Measurements from ENCODE around the gene KCNG3.
A peak's percentile ranks its signal among the peaks of the same experiment; 100 is the strongest.

Gene KCNG3

GRCh38 chr2:42493468-42494354, at the start of gene KCNG3:
KCNG3 (minus strand) TSS chr2:42493982; CDS start chr2:42493501, 481 bp downstream.
- DNase-seq (ENCODE audit: low read depth), result peak; percentile 50
- peak within 1 kb of the TSS; percentile 56 for H3K4me3 ChIP-seq (ENCODE audit: low read depth, low read length)

DNA sequence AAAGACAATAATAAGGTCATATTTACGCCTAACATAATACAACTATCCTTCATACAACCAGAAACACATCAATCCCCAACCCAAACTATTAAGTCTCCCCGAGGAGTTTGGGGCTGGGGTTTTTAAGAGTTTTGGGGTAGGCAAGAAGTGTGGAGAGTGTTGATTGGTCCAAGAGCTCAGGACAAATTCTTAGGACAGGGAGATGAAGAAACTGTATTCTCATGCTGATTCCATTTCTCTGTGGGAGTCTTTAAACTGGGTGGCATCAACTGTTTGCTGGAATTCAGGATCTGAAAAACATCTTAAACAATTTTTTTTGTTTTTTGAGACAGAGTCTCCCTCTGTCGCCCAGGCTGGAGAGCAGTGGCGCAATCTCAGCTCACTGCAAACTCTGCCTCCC, 49.1 kb upstream of the KCNG3 start:
- no peak for TF ChIP-seq CTCF (conservative IDR thresholded peaks at IDR 0.05; ENCODE audit: low read depth, low read length)
- no peak for DNase-seq (ENCODE audit: low read depth)
- H3K4me3 ChIP-seq (ENCODE audit: low read depth, low read length), result no peak overlapping the region

More at GRCh38 chr2:42493468-42494354, at the start of gene KCNG3:
- TF ChIP-seq CTCF (conservative IDR thresholded peaks at IDR 0.05; ENCODE audit: low read depth, low read length), result no peak

GRCh38 chr2:42537493-42537892, 43.7 kb upstream of the KCNG3 start:
- H3K4me3 ChIP-seq (ENCODE audit: low read depth, low read length), result no peak overlapping the region
- TF ChIP-seq CTCF (conservative IDR thresholded peaks at IDR 0.05; ENCODE audit: low read depth, low read length), result no peak
- DNase-seq (ENCODE audit: low read depth), result no peak

- no peak overlapping the region for H3K4me3 ChIP-seq (ENCODE audit: low read depth, low read length)
- no peak for TF ChIP-seq CTCF (conservative IDR thresholded peaks at IDR 0.05; ENCODE audit: low read depth, low read length)
- no peak for DNase-seq (ENCODE audit: low read depth)
Measured at GRCh38 chr2:42532397-42532796, 38.6 kb upstream of the KCNG3 start.

- TF ChIP-seq CTCF (conservative IDR thresholded peaks at IDR 0.05; ENCODE audit: low read depth, low read length), result no peak
- DNase-seq (ENCODE audit: low read depth), result peak; percentile 25
- H3K4me3 ChIP-seq (ENCODE audit: low read depth, low read length), result no peak overlapping the region
Measured at GRCh38 chr2:42523341-42523740, 29.6 kb upstream of the KCNG3 start.

- DNase-seq (ENCODE audit: low read depth), result no peak
- H3K4me3 ChIP-seq (ENCODE audit: low read depth, low read length), result no peak overlapping the region
- no peak for TF ChIP-seq CTCF (conservative IDR thresholded peaks at IDR 0.05; ENCODE audit: low read depth, low read length)
Measured at GRCh38 chr2:42522035-42522434, 28.3 kb upstream of the KCNG3 start.

- no peak for DNase-seq (ENCODE audit: low read depth)
- H3K4me3 ChIP-seq (ENCODE audit: low read depth, low read length), result no peak overlapping the region
- no peak for TF ChIP-seq CTCF (conservative IDR thresholded peaks at IDR 0.05; ENCODE audit: low read depth, low read length)
Measured at GRCh38 chr2:42519624-42520023, 25.8 kb upstream of the KCNG3 start.

All from choroid plexus epithelial cell (primary cell).